HUES64 (cell line): ENCODE measurements around the gene UBFD1.
"Not testable (repeated sequence)": the region's sequence is repeated elsewhere in the genome, so short reads cannot be mapped to it uniquely, and the experiment has no call there.

Source experiments
- H3K27ac ChIP-seq: 2 replicates; pipeline ENCODE4 v1.7.0; 2013; ENCODE audit warnings: low read depth, low read length, inconsistent platforms
- H3K27me3 ChIP-seq: 2 replicates; pipeline ENCODE4 v1.6.1; 2013; ENCODE audit warnings: mild to moderate bottlenecking, low read length; ENCODE audit not compliant: insufficient read depth
- H3K36me3 ChIP-seq: 2 replicates; pipeline ENCODE4 v1.6.1; 2013; ENCODE audit warnings: mild to moderate bottlenecking, low read length; ENCODE audit not compliant: insufficient read depth
- H3K4me1 ChIP-seq: 2 replicates; pipeline ENCODE4 v1.6.1; 2013; ENCODE audit warnings: mild to moderate bottlenecking, low read length, moderate library complexity; ENCODE audit not compliant: insufficient read depth
- H3K4me3 ChIP-seq: 2 replicates; pipeline ENCODE4 v1.5.1; 2013; ENCODE audit warnings: mild to moderate bottlenecking, low read length, moderate library complexity
- H3K9ac ChIP-seq: 2 replicates; pipeline ENCODE4 v1.6.1; 2013; ENCODE audit warnings: mild to moderate bottlenecking, low read depth, low read length
- H3K9me3 ChIP-seq: 2 replicates; pipeline ENCODE4 v1.6.1; 2013; ENCODE audit warnings: low read depth, low read length; ENCODE audit not compliant: insufficient read depth
- WGBS: fragments of 150-250, 120-280 bp; methylation state at CpG from one replicate; pipeline ENCODE4 v1.1.7; 2013; ENCODE audit warnings: missing lambda C conversion rate; 5-methylcytosine and 5-hydroxymethylcytosine counted together

Gene UBFD1

GRCh38 chr16:23572394-23572793 lies 14.9 kb downstream of the UBFD1 start:
- H3K36me3 ChIP-seq, result peaks cover 88% of the 10 kb centered on the region
- no peaks in the 10 kb centered on the region for H3K27me3 ChIP-seq
- no peak overlapping the region for H3K4me3 ChIP-seq
- H3K9ac ChIP-seq, result no peak overlapping the region
- no peaks in the 10 kb centered on the region for H3K4me1 ChIP-seq
- H3K27ac ChIP-seq, result no peak overlapping the region
- no peaks in the 10 kb centered on the region for H3K9me3 ChIP-seq
- WGBS, result 97% methylated on average over 8 of the region's 9 CpGs

- no peak overlapping the region for H3K9ac ChIP-seq
- H3K36me3 ChIP-seq, result peaks cover 87% of the 10 kb centered on the region
- no peaks in the 10 kb centered on the region for H3K9me3 ChIP-seq
- H3K27me3 ChIP-seq, result no peaks in the 10 kb centered on the region
- 94% methylated on average over 5 of the region's 5 CpGs for WGBS
- H3K27ac ChIP-seq, result no peak overlapping the region
- H3K4me3 ChIP-seq, result no peak overlapping the region
- H3K4me1 ChIP-seq, result no peaks in the 10 kb centered on the region
Observed at GRCh38 chr16:23573817-23574216, 16.3 kb downstream of the UBFD1 start.

GRCh38 chr16:23575834-23576233 lies 18.3 kb downstream of the UBFD1 start:
- 95% methylated on average over 3 of the region's 3 CpGs for WGBS
- H3K27ac ChIP-seq, result no peak overlapping the region
- H3K9me3 ChIP-seq, result no peaks in the 10 kb centered on the region
- no peak overlapping the region for H3K4me3 ChIP-seq
- peaks cover 87% of the 10 kb centered on the region for H3K36me3 ChIP-seq
- no peaks in the 10 kb centered on the region for H3K27me3 ChIP-seq
- no peaks in the 10 kb centered on the region for H3K4me1 ChIP-seq
- no peak overlapping the region for H3K9ac ChIP-seq

- Histone ChIP-seq H3K9ac (no peak overlapping the region), H3K4me3 (no peak overlapping the region), H3K9me3 (no peaks in the 10 kb centered on the region), H3K27ac (no peak overlapping the region), H3K4me1 (no peaks in the 10 kb centered on the region), H3K36me3 (peaks cover 87% of the 10 kb centered on the region), H3K27me3 (no peaks in the 10 kb centered on the region)
- WGBS, result 93% methylated on average over 2 of the region's 2 CpGs
Observed at GRCh38 chr16:23577493-23577892, 20.0 kb downstream of the UBFD1 start.

- no peak overlapping the region for H3K4me3 ChIP-seq
- no peaks in the 10 kb centered on the region for H3K4me1 ChIP-seq
- peaks cover 81% of the 10 kb centered on the region for H3K36me3 ChIP-seq
- WGBS, result 93% methylated on average over 5 of the region's 5 CpGs
- no peaks in the 10 kb centered on the region for H3K9me3 ChIP-seq
- H3K9ac ChIP-seq, result no peak overlapping the region
- H3K27me3 ChIP-seq, result no peaks in the 10 kb centered on the region
- H3K27ac ChIP-seq, result no peak overlapping the region
Observed at GRCh38 chr16:23578101-23578830, 20.7 kb downstream of the UBFD1 start.

GRCh38 chr16:23579371-23579770 lies 21.8 kb downstream of the UBFD1 start:
- WGBS, result 93% methylated on average over 3 of the region's 4 CpGs
- no peaks in the 10 kb centered on the region for H3K4me1 ChIP-seq
- H3K9ac ChIP-seq, result no peak overlapping the region
- H3K36me3 ChIP-seq, result peaks cover 73% of the 10 kb centered on the region
- H3K27me3 ChIP-seq, result no peaks in the 10 kb centered on the region
- H3K4me3 ChIP-seq, result no peak overlapping the region
- H3K9me3 ChIP-seq, result no peaks in the 10 kb centered on the region
- no peak overlapping the region for H3K27ac ChIP-seq

GRCh38 chr16:23580391-23580790 lies 22.9 kb downstream of the UBFD1 start:
- no peaks in the 10 kb centered on the region for H3K27me3 ChIP-seq
- no peak overlapping the region for H3K4me3 ChIP-seq
- no peak overlapping the region for H3K27ac ChIP-seq
- H3K36me3 ChIP-seq, result peaks cover 75% of the 10 kb centered on the region
- no peak overlapping the region for H3K9ac ChIP-seq
- H3K9me3 ChIP-seq, result no peaks in the 10 kb centered on the region
- no peaks in the 10 kb centered on the region for H3K4me1 ChIP-seq

GRCh38 chr16:23581764-23582163 lies 24.2 kb downstream of the UBFD1 start:
- H3K4me3 ChIP-seq, result no peak overlapping the region
- H3K9me3 ChIP-seq, result no peaks in the 10 kb centered on the region

GRCh38 chr16:23583271-23583670 lies 25.7 kb downstream of the UBFD1 start:
- 95% methylated on average over 30 of the region's 30 CpGs for WGBS
- not testable (repeated sequence) for H3K27ac ChIP-seq, H3K9ac ChIP-seq, H3K4me1 ChIP-seq, H3K4me3 ChIP-seq, H3K9me3 ChIP-seq, H3K27me3 ChIP-seq
- H3K36me3 ChIP-seq, result peaks cover 66% of the 10 kb centered on the region

More at GRCh38 chr16:23581764-23582163, 24.2 kb downstream of the UBFD1 start:
- H3K27me3 ChIP-seq, result no peaks in the 10 kb centered on the region
- no peaks in the 10 kb centered on the region for H3K4me1 ChIP-seq
- no peak overlapping the region for H3K9ac ChIP-seq
- H3K27ac ChIP-seq, result no peak overlapping the region
- H3K36me3 ChIP-seq, result peaks cover 75% of the 10 kb centered on the region

- Histone ChIP-seq H3K9me3 (no peaks in the 10 kb centered on the region), H3K27me3 (no peaks in the 10 kb centered on the region), H3K4me1 (no peaks in the 10 kb centered on the region), H3K36me3 (peaks cover 67% of the 10 kb centered on the region), H3K4me3 (no peak overlapping the region), H3K27ac (no peak overlapping the region), H3K9ac (no peak overlapping the region)
- WGBS, result 96% methylated on average over 13 of the region's 14 CpGs
Observed at GRCh38 chr16:23584186-23585076, 26.9 kb downstream of the UBFD1 start.

GRCh38 chr16:23587726-23588125 lies 30.2 kb downstream of the UBFD1 start:
- H3K27ac ChIP-seq, result no peak overlapping the region
- 95% methylated on average over 5 of the region's 5 CpGs for WGBS
- H3K4me3 ChIP-seq, result no peak overlapping the region
- H3K4me1 ChIP-seq, result no peaks in the 10 kb centered on the region
- H3K9me3 ChIP-seq, result no peaks in the 10 kb centered on the region
- peaks cover 68% of the 10 kb centered on the region for H3K36me3 ChIP-seq
- H3K27me3 ChIP-seq, result no peaks in the 10 kb centered on the region
- no peak overlapping the region for H3K9ac ChIP-seq
